CD14-positive monocyte (primary cell): ENCODE data around the gene SLC22A13. TPM values are rescaled to one million over a fixed set of nuclear protein-coding genes. Genes with fewer than 3 reads are reported as not detected.

Source experiments
- DNase-seq, 3 donors: peaks; one replicate each; pipeline ENCODE4 v3.0.0-alpha.2; 2011 to 2022
- H2AFZ ChIP-seq: 2 replicates; pipeline ENCODE4 v1.6.0; 2012; ENCODE audit warnings: mild to moderate bottlenecking, low read depth, low read length, inconsistent platforms; ENCODE audit not compliant: insufficient read depth, poor library complexity, severe bottlenecking
- H3K27ac ChIP-seq, 2 donors: 1 replicate in 1 of 2; 2 replicates in 1 of 2; pipeline ENCODE4 v1.5.1; 2012 to 2013; ENCODE audit warnings: low read length in 2 of 2, control low read depth in 1 of 2, inconsistent platforms in 1 of 2, low read depth in 1 of 2, mild to moderate bottlenecking in 1 of 2
- H3K27me3 ChIP-seq, 2 donors: one replicate each; pipeline versions ENCODE4 v1.6.0 to v1.6.1; 2011 to 2013; ENCODE audit warnings: low read length in 2 of 2; ENCODE audit not compliant: control insufficient read depth in 2 of 2, insufficient read depth in 2 of 2
- H3K36me3 ChIP-seq, 2 donors: replicated peaks in 1 of 2; 1 replicate in 1 of 2; 2 replicates in 1 of 2; pipeline versions ENCODE4 v1.5.1 to v1.6.1; 2012 to 2013; ENCODE audit warnings: low read length in 2 of 2, control low read depth in 1 of 2, inconsistent platforms in 1 of 2, mild to moderate bottlenecking in 1 of 2; ENCODE audit not compliant: insufficient read depth in 2 of 2, control insufficient read depth in 1 of 2
- H3K4me1 ChIP-seq, 2 donors: 1 replicate in 1 of 2; 2 replicates in 1 of 2; pipeline versions ENCODE4 v1.5.1 to v1.6.1; 2012 to 2013; ENCODE audit warnings: low read length in 2 of 2, control low read depth in 1 of 2, inconsistent platforms in 1 of 2, mild to moderate bottlenecking in 1 of 2, moderate library complexity in 1 of 2; ENCODE audit not compliant: insufficient read depth in 2 of 2, control insufficient read depth in 1 of 2
- H3K4me2 ChIP-seq: replicated peaks from 2 replicates; pipeline ENCODE3; 2012; ENCODE audit warnings: low read length, moderate library complexity, mild to moderate bottlenecking; ENCODE audit not compliant: poor library complexity, severe bottlenecking; ENCODE audit errors: extremely low read depth
- H3K4me3 ChIP-seq, 3 experiments: fragments of 200-600 bp in 1 of 3; sonication (generic) in 1 of 3; replicated peaks in 1 of 3; 1 replicate in 2 of 3; 2 replicates in 1 of 3; pipeline ENCODE4 v1.5.1; 2011 to 2013; ENCODE audit warnings: low read length in 3 of 3, mild to moderate bottlenecking in 3 of 3, control low read depth in 2 of 3, low read depth in 2 of 3, inconsistent platforms in 1 of 3, moderate library complexity in 1 of 3
- H3K79me2 ChIP-seq: 2 replicates; pipeline ENCODE4 v1.6.0; 2012; ENCODE audit warnings: mild to moderate bottlenecking, control low read depth, inconsistent platforms, low read length, moderate library complexity; ENCODE audit not compliant: insufficient read depth
- H3K9ac ChIP-seq: 2 replicates; pipeline ENCODE4 v1.6.0; 2017; ENCODE audit warnings: low read length, mild to moderate bottlenecking; ENCODE audit not compliant: insufficient read depth, poor library complexity, severe bottlenecking
- H3K9me3 ChIP-seq, 2 donors: replicated peaks in 1 of 2; 1 replicate in 1 of 2; 2 replicates in 1 of 2; pipeline versions ENCODE4 v1.5.1 to v1.6.1; 2012 to 2013; ENCODE audit warnings: low read length in 2 of 2, control low read depth in 1 of 2; ENCODE audit not compliant: control insufficient read depth in 1 of 2, insufficient read depth in 1 of 2
- H4K20me1 ChIP-seq: 2 replicates; pipeline ENCODE4 v1.6.0; 2012; ENCODE audit warnings: mild to moderate bottlenecking, low read length, control low read depth, moderate library complexity; ENCODE audit not compliant: insufficient read depth
- H3K27ac Mint-ChIP-seq, 7 donors: one replicate each; pipeline ENCODE4 v1.8.0; 2020; ENCODE audit warnings: mild to moderate bottlenecking in 7 of 7, mixed read lengths in 7 of 7, moderate library complexity in 6 of 7, inconsistent platforms in 2 of 7
- H3K27me3 Mint-ChIP-seq, 3 donors: one replicate each; pipeline ENCODE4 v1.8.0; 2021 to 2022; ENCODE audit warnings: low read depth in 3 of 3, mild to moderate bottlenecking in 3 of 3, mixed read lengths in 3 of 3, moderate library complexity in 3 of 3, inconsistent platforms in 1 of 3
- H3K36me3 Mint-ChIP-seq, 2 donors: one replicate each; pipeline ENCODE4 v1.8.0; 2020; ENCODE audit warnings: mixed read lengths in 2 of 2, inconsistent platforms in 1 of 2, mild to moderate bottlenecking in 1 of 2
- H3K4me1 Mint-ChIP-seq: one replicate; pipeline ENCODE4 v1.8.0; 2020; ENCODE audit warnings: mild to moderate bottlenecking, mixed read lengths
- H3K4me3 Mint-ChIP-seq, 2 donors: one replicate each; pipeline ENCODE4 v1.8.0; 2020; ENCODE audit warnings: mild to moderate bottlenecking in 2 of 2, mixed read lengths in 2 of 2, moderate library complexity in 1 of 2
- H3K9me3 Mint-ChIP-seq, 7 donors: one replicate each; pipeline ENCODE4 v1.8.0; 2020 to 2022; ENCODE audit warnings: mixed read lengths in 7 of 7, mild to moderate bottlenecking in 6 of 7, moderate library complexity in 6 of 7, inconsistent platforms in 2 of 7
- CTCF ChIP-seq: fragments of 200-600 bp; IDR thresholded peaks from one replicate; pipeline ENCODE4 v1.8.0; 2022; ENCODE audit warnings: antibody characterized with exemption, mild to moderate bottlenecking
- WGBS: methylation state at CpG from one replicate; pipeline ENCODE4 v1.1.5; 2013; ENCODE audit warnings: missing lambda C conversion rate; ENCODE audit not compliant: insufficient coverage; 5-methylcytosine and 5-hydroxymethylcytosine counted together
- intact Hi-C, 2 donors: fragments of 100-400 bp; cut with micrococcal nuclease; formaldehyde crosslinking; loops; one replicate each; pipeline versions ENCODE4 v1.15.0 to v1.15.1; 2023
- polyA plus RNA-seq, 3 donors: library from polyadenylated mRNA; depleted of rRNA in 1 of 3; unstranded in 2 of 3; stranded (reverse) in 1 of 3; fragments of 300-500 nt in 2 of 3; fragments of >200 nt in 1 of 3; fragmentation: Illumina TruSeq in 2 of 3; gene quantifications; 1 replicate in 2 of 3; 2 replicates in 1 of 3; pipeline ENCODE4 v1.2.3, GENCODE V29; 2012 to 2021

The SLC22A13 gene
- polyA plus RNA-seq, 3 donors = 0.19 TPM; not detected in 2

GRCh38 chr3:38268522-38268921, 2.9 kb downstream of the SLC22A13 start:
- peaks cover 19% of the 10 kb centered on the region for H3K4me1 Mint-ChIP-seq
- H2AFZ ChIP-seq = peak overlapping the region; percentile 74
- H3K36me3 ChIP-seq = no peaks in the 10 kb centered on the region
- no peak for TF ChIP-seq CTCF
- peak; percentile 32 to 64 (median 47) for DNase-seq
- H3K27me3 ChIP-seq = no peaks in the 10 kb centered on the region
- H3K9me3 ChIP-seq = no peaks in the 10 kb centered on the region
- no CpG with 5 or more reads among the region's 1 CpG for WGBS
- H3K4me2 ChIP-seq = peak overlapping the region; percentile 76
- H3K27ac Mint-ChIP-seq = peak overlapping the region; percentile 13 to 86 (median 74)
- peaks cover 0 to 4% (median 3%) of the 10 kb centered on the region in 3 donors for H3K27me3 Mint-ChIP-seq
- no peaks in the 10 kb centered on the region for H4K20me1 ChIP-seq
- H3K9ac ChIP-seq = no peak overlapping the region
- H3K4me3 Mint-ChIP-seq = peak overlapping the region; percentile 74 to 85
- H3K27ac ChIP-seq = peak overlapping the region in 1 of 2 donors; percentile 75
- peaks cover 19 to 20% of the 10 kb centered on the region in 2 donors for H3K4me1 ChIP-seq
- peak overlapping the region; percentile 25 to 71 (median 69) for H3K4me3 ChIP-seq
- no peaks in the 10 kb centered on the region for H3K9me3 Mint-ChIP-seq
- no peaks in the 10 kb centered on the region for H3K79me2 ChIP-seq
- intact Hi-C loops = no loop called here
- peaks cover 0 to 5% of the 10 kb centered on the region in 2 donors for H3K36me3 Mint-ChIP-seq

- Mint-ChIP-seq H3K36me3 (peaks cover 0 to 5% of the 10 kb centered on the region in 2 donors), H3K9me3 (no peaks in the 10 kb centered on the region), H3K27ac (no peak overlapping the region), H3K27me3 (peaks cover 0 to 4% (median 3%) of the 10 kb centered on the region in 3 donors), H3K4me3 (no peak overlapping the region), H3K4me1 (peaks cover 19% of the 10 kb centered on the region)
- H2AFZ ChIP-seq = no peak overlapping the region
- intact Hi-C loops = no loop called here
- TF ChIP-seq CTCF = no peak
- 100% methylated on average over 2 of the region's 3 CpGs for WGBS
- no peak overlapping the region for H3K4me2 ChIP-seq
- H3K27ac ChIP-seq = no peak overlapping the region
- no peaks in the 10 kb centered on the region for H3K27me3 ChIP-seq
- no peaks in the 10 kb centered on the region for H4K20me1 ChIP-seq
- H3K79me2 ChIP-seq = no peaks in the 10 kb centered on the region
- H3K4me3 ChIP-seq = no peak overlapping the region
- no peak for DNase-seq
- H3K9me3 ChIP-seq = no peaks in the 10 kb centered on the region
- no peaks in the 10 kb centered on the region for H3K36me3 ChIP-seq
- H3K4me1 ChIP-seq = peaks cover 19 to 20% of the 10 kb centered on the region in 2 donors
- no peak overlapping the region for H3K9ac ChIP-seq
These were observed 5.0 kb downstream of the SLC22A13 start for GRCh38 chr3:38270606-38271005.
